Astrocyte (in vitro differentiated cells and primary cell): Measurements from ENCODE around the gene SV2A. TPM values are rescaled to one million over a fixed set of nuclear protein-coding genes. Genes with fewer than 3 reads are reported as not detected.
A peak's percentile ranks its signal among the peaks of the same experiment; 100 is the strongest.

Source experiments
- DNase-seq: peaks from one replicate; pipeline ENCODE4 v3.0.0-alpha.2; 2010; ENCODE audit warnings: low read depth
- FAIRE-seq: peaks from 2 replicates; lab custom pipeline; 2011; peaks lifted over from hg19 to GRCh38; lab: Jason Lieb, UNC
- H2AFZ ChIP-seq: 2 replicates; pipeline ENCODE4 v1.6.0; 2012; ENCODE audit warnings: low read depth, low read length, inconsistent platforms
- H3K27ac ChIP-seq: 2 replicates; pipeline ENCODE4 v1.5.1; 2011; ENCODE audit warnings: low read depth, low read length, inconsistent platforms
- H3K27me3 ChIP-seq: 2 replicates; pipeline ENCODE4 v1.6.0; 2011; ENCODE audit warnings: low read length, inconsistent platforms; ENCODE audit not compliant: insufficient read depth
- H3K36me3 ChIP-seq: 2 replicates; pipeline ENCODE4 v1.5.1; 2011; ENCODE audit warnings: low read length, inconsistent platforms; ENCODE audit not compliant: insufficient read depth
- H3K4me1 ChIP-seq: 2 replicates; pipeline ENCODE4 v1.5.1; 2011; ENCODE audit warnings: low read length, inconsistent platforms; ENCODE audit not compliant: insufficient read depth
- H3K4me2 ChIP-seq: 2 replicates; pipeline ENCODE4 v1.6.0; 2012; ENCODE audit warnings: low read length, inconsistent platforms
- H3K4me3 ChIP-seq: 2 replicates; pipeline ENCODE4 v1.5.1; 2011; ENCODE audit warnings: low read depth, mild to moderate bottlenecking, low read length, inconsistent platforms; ENCODE audit not compliant: insufficient read depth
- H3K79me2 ChIP-seq: 2 replicates; pipeline ENCODE4 v1.6.0; 2012; ENCODE audit warnings: mild to moderate bottlenecking, low read length, inconsistent platforms; ENCODE audit not compliant: insufficient read depth
- H3K9ac ChIP-seq: 2 replicates; pipeline ENCODE4 v1.6.0; 2012; ENCODE audit warnings: mild to moderate bottlenecking, low read length, inconsistent platforms
- H3K9me3 ChIP-seq: 2 replicates; pipeline ENCODE4 v1.5.1; 2012; ENCODE audit warnings: low read depth, mild to moderate bottlenecking, low read length, inconsistent platforms; ENCODE audit not compliant: insufficient read depth
- H4K20me1 ChIP-seq: 2 replicates; pipeline ENCODE4 v1.6.0; 2012; ENCODE audit warnings: low read length, inconsistent platforms; ENCODE audit not compliant: insufficient read depth
- H3K27ac Mint-ChIP-seq: one replicate; pipeline ENCODE4 v1.8.0; 2021; ENCODE audit warnings: mild to moderate bottlenecking, mixed read lengths; ENCODE audit not compliant: unreplicated experiment
- H3K27me3 Mint-ChIP-seq: one replicate; pipeline ENCODE4 v1.8.0; 2021; ENCODE audit warnings: low read depth, mixed read lengths; ENCODE audit not compliant: unreplicated experiment
- H3K36me3 Mint-ChIP-seq: one replicate; pipeline ENCODE4 v1.8.0; 2021; ENCODE audit warnings: low read depth, mixed read lengths; ENCODE audit not compliant: unreplicated experiment
- H3K4me1 Mint-ChIP-seq: one replicate; pipeline ENCODE4 v1.8.0; 2021; ENCODE audit warnings: low read depth, mixed read lengths; ENCODE audit not compliant: unreplicated experiment
- H3K4me3 Mint-ChIP-seq: one replicate; pipeline ENCODE4 v1.8.0; 2021; ENCODE audit warnings: mild to moderate bottlenecking, moderate library complexity, mixed read lengths; ENCODE audit not compliant: unreplicated experiment
- H3K9me3 Mint-ChIP-seq: one replicate; pipeline ENCODE4 v1.8.0; 2021; ENCODE audit warnings: mild to moderate bottlenecking, mixed read lengths; ENCODE audit not compliant: unreplicated experiment
- EZH2 ChIP-seq: IDR thresholded peaks from 2 replicates; pipeline ENCODE4 v1.6.1; 2012; ENCODE audit warnings: mild to moderate bottlenecking, low read length, inconsistent platforms; ENCODE audit not compliant: insufficient read depth
- total RNA-seq: library from RNA; stranded (reverse); gene quantifications from 2 replicates; pipeline ENCODE4 v1.2.1, GENCODE V29; 2021
- TF ChIP-seq, protein P1 (sequence below): IDR thresholded peaks from 2 replicates; pipeline ENCODE4 v1.5.1; 2011; ENCODE audit warnings: low read depth, mild to moderate bottlenecking, inconsistent platforms, low read length, moderate library complexity; ENCODE audit not compliant: insufficient read depth

Gene SV2A
- total RNA-seq, 1 donor from 2014 or later: 6.8 TPM

DNA sequence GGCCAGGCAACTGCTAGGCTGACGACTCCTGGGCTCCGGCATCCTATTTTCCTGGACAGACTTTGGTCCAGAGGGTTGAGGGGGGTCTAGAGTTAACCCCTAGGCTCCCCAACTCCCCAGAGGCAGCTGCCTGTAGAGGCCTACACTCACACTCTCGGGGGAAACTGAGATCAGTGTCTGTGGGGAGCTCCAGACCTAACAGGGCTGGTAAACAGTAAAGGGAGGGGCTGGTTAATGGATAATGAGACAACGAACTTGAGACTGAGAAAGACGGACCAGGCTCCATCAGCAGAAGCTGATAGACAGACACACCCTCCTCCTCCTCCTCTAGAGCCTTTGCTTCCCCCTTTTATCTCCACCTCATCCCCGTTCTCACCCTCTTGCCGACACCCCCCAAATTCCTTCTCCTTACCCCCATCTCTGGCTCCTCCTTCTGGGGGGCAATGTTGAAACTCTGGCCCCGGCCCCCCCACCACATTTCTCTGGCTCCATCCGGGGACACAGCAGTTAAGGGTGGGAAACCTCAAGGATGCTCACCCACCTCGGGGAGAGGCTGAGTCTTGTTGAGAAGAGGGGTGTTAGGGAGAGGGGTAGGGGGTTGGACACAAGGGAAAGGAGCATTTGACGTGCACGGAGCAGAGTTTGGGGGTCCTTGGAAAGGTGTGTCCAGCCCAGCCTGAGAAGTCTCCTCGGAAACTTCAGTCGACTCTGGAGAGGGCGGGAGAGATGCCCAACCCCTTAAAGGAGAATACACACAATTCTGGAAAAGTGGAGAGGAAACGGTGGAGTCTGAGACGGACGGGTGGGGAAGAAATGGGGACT, 18.7 kb upstream of the SV2A start, which contains the start of gene MTMR11:
MTMR11 (minus strand) TSS at position 710 of the 822 bp plus-strand sequence; CDS start at position 478, 232 bp downstream.
- H3K4me2 ChIP-seq: peak within 1 kb of the TSS; percentile 100
- H3K4me1 ChIP-seq: peaks cover 39% of the 10 kb centered on the region
- peaks cover 3% of the 10 kb centered on the region for H3K36me3 ChIP-seq
- H3K36me3 Mint-ChIP-seq: peaks cover 16% of the 10 kb centered on the region
- peaks cover 3% of the 10 kb centered on the region for H3K9me3 Mint-ChIP-seq
- H3K9ac ChIP-seq: peak within 1 kb of the TSS; percentile 88
- peak within 1 kb of the TSS; percentile 35 for H3K27ac ChIP-seq
- FAIRE-seq: no peak
- no peaks in the 10 kb centered on the region for H3K9me3 ChIP-seq
- no peak for DNase-seq
- no peaks in the 10 kb centered on the region for H3K27me3 ChIP-seq
- H3K4me3 ChIP-seq: peak within 1 kb of the TSS; percentile 86
- H3K4me3 Mint-ChIP-seq: peak within 1 kb of the TSS; percentile 74
- peak within 1 kb of the TSS; percentile 48 for H3K27ac Mint-ChIP-seq
- no peaks in the 10 kb centered on the region for H3K27me3 Mint-ChIP-seq
- peaks cover 39% of the 10 kb centered on the region for H3K4me1 Mint-ChIP-seq
- H2AFZ ChIP-seq: peak within 1 kb of the TSS; percentile 82
- peaks cover 10% of the 10 kb centered on the region for H3K79me2 ChIP-seq
- TF ChIP-seq, protein P1, sequence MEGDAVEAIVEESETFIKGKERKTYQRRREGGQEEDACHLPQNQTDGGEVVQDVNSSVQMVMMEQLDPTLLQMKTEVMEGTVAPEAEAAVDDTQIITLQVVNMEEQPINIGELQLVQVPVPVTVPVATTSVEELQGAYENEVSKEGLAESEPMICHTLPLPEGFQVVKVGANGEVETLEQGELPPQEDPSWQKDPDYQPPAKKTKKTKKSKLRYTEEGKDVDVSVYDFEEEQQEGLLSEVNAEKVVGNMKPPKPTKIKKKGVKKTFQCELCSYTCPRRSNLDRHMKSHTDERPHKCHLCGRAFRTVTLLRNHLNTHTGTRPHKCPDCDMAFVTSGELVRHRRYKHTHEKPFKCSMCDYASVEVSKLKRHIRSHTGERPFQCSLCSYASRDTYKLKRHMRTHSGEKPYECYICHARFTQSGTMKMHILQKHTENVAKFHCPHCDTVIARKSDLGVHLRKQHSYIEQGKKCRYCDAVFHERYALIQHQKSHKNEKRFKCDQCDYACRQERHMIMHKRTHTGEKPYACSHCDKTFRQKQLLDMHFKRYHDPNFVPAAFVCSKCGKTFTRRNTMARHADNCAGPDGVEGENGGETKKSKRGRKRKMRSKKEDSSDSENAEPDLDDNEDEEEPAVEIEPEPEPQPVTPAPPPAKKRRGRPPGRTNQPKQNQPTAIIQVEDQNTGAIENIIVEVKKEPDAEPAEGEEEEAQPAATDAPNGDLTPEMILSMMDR: no peak
- TF ChIP-seq EZH2: no peak
- H4K20me1 ChIP-seq: no peaks in the 10 kb centered on the region

DNA sequence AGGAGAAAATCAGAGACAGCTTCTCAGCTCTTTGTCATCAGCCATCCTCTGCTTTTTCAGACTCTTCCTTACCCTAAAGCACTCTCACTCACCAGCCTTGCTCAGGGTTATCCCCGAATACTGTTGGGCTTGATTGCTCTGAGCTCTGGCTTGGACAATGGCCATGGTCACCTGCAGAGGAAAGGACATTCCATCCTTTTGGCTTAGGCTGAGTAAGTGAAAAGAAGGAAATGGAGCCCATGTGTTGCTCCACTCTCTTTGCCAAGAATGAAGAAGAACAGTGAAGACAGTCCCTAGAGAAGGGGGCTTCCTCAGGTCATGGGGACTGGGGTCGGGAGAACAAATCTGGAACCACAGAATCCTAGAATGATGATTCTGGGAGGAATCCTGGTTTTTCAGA, 16.7 kb upstream of the SV2A start:
- no peaks in the 10 kb centered on the region for H3K9me3 ChIP-seq
- H2AFZ ChIP-seq: no peak overlapping the region
- no peak overlapping the region for H3K9ac ChIP-seq
- DNase-seq: no peak
- FAIRE-seq: no peak
- no peak overlapping the region for H3K27ac ChIP-seq
- H3K4me3 Mint-ChIP-seq: no peak overlapping the region
- TF ChIP-seq EZH2: no peak
- TF ChIP-seq, protein P1: no peak
- H3K27ac Mint-ChIP-seq: no peak overlapping the region
- peaks cover 24% of the 10 kb centered on the region for H3K36me3 Mint-ChIP-seq
- no peak overlapping the region for H3K4me2 ChIP-seq
- H4K20me1 ChIP-seq: no peaks in the 10 kb centered on the region
- H3K79me2 ChIP-seq: peaks cover 10% of the 10 kb centered on the region
- H3K4me3 ChIP-seq: no peak overlapping the region
- peaks cover 3% of the 10 kb centered on the region for H3K36me3 ChIP-seq
- peaks cover 29% of the 10 kb centered on the region for H3K4me1 Mint-ChIP-seq
- no peaks in the 10 kb centered on the region for H3K27me3 Mint-ChIP-seq
- H3K9me3 Mint-ChIP-seq: peaks cover 4% of the 10 kb centered on the region
- no peaks in the 10 kb centered on the region for H3K27me3 ChIP-seq
- H3K4me1 ChIP-seq: peaks cover 44% of the 10 kb centered on the region

DNA sequence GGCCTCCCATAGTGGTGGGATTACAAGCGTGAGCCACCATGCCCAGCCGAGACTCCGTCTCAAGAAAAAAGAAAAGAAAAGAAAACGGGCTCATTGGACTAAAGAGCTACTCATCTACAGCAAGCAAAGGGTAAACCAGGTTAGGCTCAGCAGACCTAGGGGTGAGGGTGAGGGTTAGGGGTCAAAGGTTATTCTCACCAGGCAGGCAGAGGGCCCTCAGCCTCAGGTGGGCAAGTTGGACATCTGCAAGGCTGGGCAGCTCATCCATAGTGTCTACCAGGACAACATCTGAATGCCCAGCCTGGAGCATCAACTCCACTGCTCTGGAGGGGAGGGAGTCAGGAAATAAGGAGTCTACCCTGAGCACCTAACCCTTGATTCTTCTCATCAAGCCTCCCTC, 15.6 kb upstream of the SV2A start:
- H3K27ac Mint-ChIP-seq: no peak overlapping the region
- TF ChIP-seq EZH2: no peak
- TF ChIP-seq, protein P1: no peak
- FAIRE-seq (no peak), DNase-seq (no peak)
- no peaks in the 10 kb centered on the region for H3K27me3 Mint-ChIP-seq
- H4K20me1 ChIP-seq: no peaks in the 10 kb centered on the region
- peaks cover 3% of the 10 kb centered on the region for H3K36me3 ChIP-seq
- peaks cover 24% of the 10 kb centered on the region for H3K36me3 Mint-ChIP-seq
- H3K4me3 Mint-ChIP-seq: no peak overlapping the region
- no peak overlapping the region for H3K4me2 ChIP-seq
- peaks cover 10% of the 10 kb centered on the region for H3K79me2 ChIP-seq
- H3K9me3 Mint-ChIP-seq: peaks cover 4% of the 10 kb centered on the region
- H3K4me1 Mint-ChIP-seq: peaks cover 32% of the 10 kb centered on the region
- H2AFZ ChIP-seq: no peak overlapping the region
- no peaks in the 10 kb centered on the region for H3K27me3 ChIP-seq
- H3K9ac ChIP-seq: no peak overlapping the region
- H3K4me3 ChIP-seq: no peak overlapping the region
- H3K27ac ChIP-seq: no peak overlapping the region
- no peaks in the 10 kb centered on the region for H3K9me3 ChIP-seq
- H3K4me1 ChIP-seq: peaks cover 42% of the 10 kb centered on the region
